ENCODE measurements around the gene ERO1A. TPM values are rescaled to one million over a fixed set of nuclear protein-coding genes. Genes with fewer than 3 reads are reported as not detected.

Gene ERO1A, protein sequence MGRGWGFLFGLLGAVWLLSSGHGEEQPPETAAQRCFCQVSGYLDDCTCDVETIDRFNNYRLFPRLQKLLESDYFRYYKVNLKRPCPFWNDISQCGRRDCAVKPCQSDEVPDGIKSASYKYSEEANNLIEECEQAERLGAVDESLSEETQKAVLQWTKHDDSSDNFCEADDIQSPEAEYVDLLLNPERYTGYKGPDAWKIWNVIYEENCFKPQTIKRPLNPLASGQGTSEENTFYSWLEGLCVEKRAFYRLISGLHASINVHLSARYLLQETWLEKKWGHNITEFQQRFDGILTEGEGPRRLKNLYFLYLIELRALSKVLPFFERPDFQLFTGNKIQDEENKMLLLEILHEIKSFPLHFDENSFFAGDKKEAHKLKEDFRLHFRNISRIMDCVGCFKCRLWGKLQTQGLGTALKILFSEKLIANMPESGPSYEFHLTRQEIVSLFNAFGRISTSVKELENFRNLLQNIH
- total RNA-seq (2021) (83.6 and 83.9 TPM in 2 replicates), Bru-seq, nascent RNA (percentile 88 among the genes with signal in this experiment), BruChase-seq, experiment 1, labeled RNA remaining after a 2-hour chase (percentile 87 among the genes with signal in this experiment), BruChase-seq, experiment 2, labeled RNA remaining after a 6-hour chase (percentile 91 among the genes with signal in this experiment)
- long read RNA-seq, partial matches to known transcripts = 3 of 14 reads
- long read RNA-seq, other reads (novel, unspliced or antisense) = 10 of 14 reads

DNA sequence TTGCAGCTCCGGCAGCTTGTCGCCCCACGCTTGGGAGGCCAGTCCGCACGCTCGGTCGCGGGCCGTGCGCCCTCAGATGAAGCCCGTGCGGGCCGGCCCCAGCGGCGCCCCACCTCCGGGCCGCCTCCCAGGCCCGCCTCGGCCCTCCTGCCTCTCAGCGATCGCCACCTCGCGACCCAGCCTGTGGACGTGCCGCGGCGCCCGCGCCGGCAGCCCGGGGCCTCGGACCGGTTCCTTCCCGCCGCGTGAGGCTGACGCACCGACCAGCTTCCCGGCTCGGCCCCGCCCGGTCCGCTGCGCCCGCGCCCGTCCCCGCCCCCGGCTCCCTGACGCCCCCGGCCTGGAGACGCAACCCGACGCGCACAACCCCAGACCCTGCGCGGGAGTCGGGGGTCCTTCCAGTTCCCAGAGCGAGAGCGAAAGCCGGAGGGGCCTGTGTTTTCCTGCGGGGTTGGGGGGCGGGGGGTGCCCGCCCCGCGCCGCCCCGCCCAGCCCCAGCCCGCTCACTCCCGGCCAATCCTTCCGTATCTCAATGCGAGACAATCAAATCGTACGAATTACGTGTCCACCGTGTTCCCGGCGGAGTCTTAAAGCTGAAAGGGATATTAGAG, at the start of gene ERO1A:
Gene ERO1A (minus strand): TSS at position 78 of the 611 bp plus-strand sequence. CDS start 77 bp downstream, at position 1.
- H3K79me2 ChIP-seq (ENCODE audit: low read depth) = peaks cover 46% of the 10 kb centered on the region
- H3K4me3 ChIP-seq = peak within 1 kb of the TSS; percentile 62
- TF ChIP-seq, protein P1, sequence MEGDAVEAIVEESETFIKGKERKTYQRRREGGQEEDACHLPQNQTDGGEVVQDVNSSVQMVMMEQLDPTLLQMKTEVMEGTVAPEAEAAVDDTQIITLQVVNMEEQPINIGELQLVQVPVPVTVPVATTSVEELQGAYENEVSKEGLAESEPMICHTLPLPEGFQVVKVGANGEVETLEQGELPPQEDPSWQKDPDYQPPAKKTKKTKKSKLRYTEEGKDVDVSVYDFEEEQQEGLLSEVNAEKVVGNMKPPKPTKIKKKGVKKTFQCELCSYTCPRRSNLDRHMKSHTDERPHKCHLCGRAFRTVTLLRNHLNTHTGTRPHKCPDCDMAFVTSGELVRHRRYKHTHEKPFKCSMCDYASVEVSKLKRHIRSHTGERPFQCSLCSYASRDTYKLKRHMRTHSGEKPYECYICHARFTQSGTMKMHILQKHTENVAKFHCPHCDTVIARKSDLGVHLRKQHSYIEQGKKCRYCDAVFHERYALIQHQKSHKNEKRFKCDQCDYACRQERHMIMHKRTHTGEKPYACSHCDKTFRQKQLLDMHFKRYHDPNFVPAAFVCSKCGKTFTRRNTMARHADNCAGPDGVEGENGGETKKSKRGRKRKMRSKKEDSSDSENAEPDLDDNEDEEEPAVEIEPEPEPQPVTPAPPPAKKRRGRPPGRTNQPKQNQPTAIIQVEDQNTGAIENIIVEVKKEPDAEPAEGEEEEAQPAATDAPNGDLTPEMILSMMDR (conservative IDR thresholded peaks at IDR 0.05) = no peak
- no peak for TF ChIP-seq EZH2 (IDR thresholded peaks at IDR 0.05; ENCODE audit: low read depth)
- 0 out of 2 replicates have a peak, but pooled peaks cover 4% of the 10 kb centered on the region for H3K36me3 ChIP-seq (ENCODE audit: low read depth)
- H3K27me3 ChIP-seq (ENCODE audit: insufficient read depth, low read depth) = no peaks in the 10 kb centered on the region
- no peaks in the 10 kb centered on the region for H3K9me3 ChIP-seq (ENCODE audit: insufficient read depth, low read depth)
- peaks cover 38% of the 10 kb centered on the region for H3F3A ChIP-seq (ENCODE audit: insufficient read depth, low read depth)
- BruUV-seq (replicated peaks) = no TSS peak
- DNase-seq = peak; percentile 69 to 85
- peak within 1 kb of the TSS; percentile 93 for H2AFZ ChIP-seq
- POLR2A ChIA-PET (ENCODE audit: unreplicated experiment) = interaction anchor here (0.6 to 1.0 kb wide), 3 partner anchors 34 to 1814 kb away, joined by 5 to 11 read pairs (median 5); partner anchors contain the start of genes CGRRF1 and STYX
- CTCF ChIA-PET = interaction anchor here (0.6 kb wide), 2 partner anchors 95 to 262 kb away, joined by 3 to 6 read pairs; no protein-coding TSS in a partner anchor
- H3K27ac ChIP-seq = peak within 1 kb of the TSS; percentile 92
- peaks cover 10% of the 10 kb centered on the region; the same call in 1 of the 2 replicates for H4K20me1 ChIP-seq (ENCODE audit: insufficient read depth)
- H3K9me2 ChIP-seq (ENCODE audit: insufficient read depth) = no peaks in the 10 kb centered on the region
- H3K4me1 ChIP-seq (replicated peaks; ENCODE audit: insufficient read depth) = peaks cover 55% of the 10 kb centered on the region
- H3K4me2 ChIP-seq = peak within 1 kb of the TSS; percentile 93
- intact Hi-C loops (cut with micrococcal nuclease; ENCODE audit: unreplicated experiment) = no loop called here

DNA sequence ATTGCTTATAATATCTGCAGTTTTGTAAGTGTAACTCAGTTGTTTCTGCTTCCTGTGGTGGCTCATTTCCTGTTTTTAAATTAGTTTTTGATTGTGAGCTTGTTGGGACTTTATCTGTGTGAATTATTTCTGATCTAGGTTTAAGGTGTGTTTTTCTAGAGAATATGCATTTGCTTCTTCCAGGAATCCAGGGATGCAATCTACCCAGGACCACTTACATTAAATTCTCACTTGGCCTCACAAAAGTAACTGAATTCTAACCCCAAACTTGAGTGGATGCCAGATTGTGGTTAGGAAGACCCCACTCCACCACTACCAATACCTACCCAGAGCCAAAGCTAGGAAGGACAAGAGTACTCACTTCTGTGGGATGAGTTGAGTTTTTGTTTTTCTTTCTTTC, 46.5 kb upstream of the ERO1A start:
- intact Hi-C loops (cut with micrococcal nuclease; ENCODE audit: unreplicated experiment) = no loop called here
- POLR2A ChIA-PET (ENCODE audit: unreplicated experiment) = no interaction called here
- Histone ChIP-seq H4K20me1 (ENCODE audit: insufficient read depth) (no peaks in the 10 kb centered on the region), H3K79me2 (ENCODE audit: low read depth) (peaks cover 10% of the 10 kb centered on the region; the same call in 1 of the 2 replicates), H3K36me3 (ENCODE audit: low read depth) (no peaks in the 10 kb centered on the region), H3K4me2 (no peak overlapping the region), H3K9me2 (ENCODE audit: insufficient read depth) (no peaks in the 10 kb centered on the region), H3K27me3 (ENCODE audit: insufficient read depth, low read depth) (no peaks in the 10 kb centered on the region), H3K27ac (no peak overlapping the region), H2AFZ (no peak overlapping the region), H3K4me1 (replicated peaks; ENCODE audit: insufficient read depth) (no peaks in the 10 kb centered on the region), H3K4me3 (no peak overlapping the region), H3K9me3 (ENCODE audit: insufficient read depth, low read depth) (no peaks in the 10 kb centered on the region), H3F3A (ENCODE audit: insufficient read depth, low read depth) (no peaks in the 10 kb centered on the region)
- no peak for DNase-seq
- CTCF ChIA-PET = no interaction called here
- TF ChIP-seq, protein P1 (conservative IDR thresholded peaks at IDR 0.05) = no peak
- no peak for TF ChIP-seq EZH2 (IDR thresholded peaks at IDR 0.05; ENCODE audit: low read depth)
- no TSS peak for BruUV-seq (replicated peaks)

DNA sequence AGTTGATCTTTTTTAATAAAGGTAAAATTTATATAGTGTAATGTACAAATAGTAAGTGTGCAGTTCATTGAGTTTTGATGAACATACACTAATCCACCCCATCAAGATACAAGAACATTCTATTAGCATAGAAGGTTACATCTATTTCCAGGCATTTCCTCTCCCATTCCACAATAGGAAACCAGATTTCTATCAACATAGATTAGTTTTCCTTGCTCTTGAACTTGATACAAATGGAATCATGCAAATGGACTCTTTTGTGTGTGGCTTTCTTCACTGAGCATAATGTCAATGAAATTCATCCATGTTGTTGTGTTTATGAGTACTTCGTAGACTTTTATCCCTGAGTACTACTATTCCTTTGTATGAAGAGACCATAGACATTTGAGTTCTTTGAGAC, 45.4 kb upstream of the ERO1A start:
- no peak overlapping the region for H3K4me2 ChIP-seq
- no peak overlapping the region for H3K27ac ChIP-seq
- H3K9me3 ChIP-seq (ENCODE audit: insufficient read depth, low read depth) = no peaks in the 10 kb centered on the region
- POLR2A ChIA-PET (ENCODE audit: unreplicated experiment) = no interaction called here
- H3K9me2 ChIP-seq (ENCODE audit: insufficient read depth) = no peaks in the 10 kb centered on the region
- H2AFZ ChIP-seq = no peak overlapping the region
- no peaks in the 10 kb centered on the region for H3F3A ChIP-seq (ENCODE audit: insufficient read depth, low read depth)
- TF ChIP-seq, protein P1 (conservative IDR thresholded peaks at IDR 0.05) = no peak
- no peak for TF ChIP-seq EZH2 (IDR thresholded peaks at IDR 0.05; ENCODE audit: low read depth)
- H3K4me1 ChIP-seq (replicated peaks; ENCODE audit: insufficient read depth) = no peaks in the 10 kb centered on the region
- H3K36me3 ChIP-seq (ENCODE audit: low read depth) = no peaks in the 10 kb centered on the region
- no peaks in the 10 kb centered on the region for H4K20me1 ChIP-seq (ENCODE audit: insufficient read depth)
- BruUV-seq (replicated peaks) = no TSS peak
- intact Hi-C loops (cut with micrococcal nuclease; ENCODE audit: unreplicated experiment) = no loop called here
- no peak overlapping the region for H3K4me3 ChIP-seq
- peaks cover 10% of the 10 kb centered on the region; the same call in 1 of the 2 replicates for H3K79me2 ChIP-seq (ENCODE audit: low read depth)
- DNase-seq = no peak
- H3K27me3 ChIP-seq (ENCODE audit: insufficient read depth, low read depth) = no peaks in the 10 kb centered on the region
- CTCF ChIA-PET = no interaction called here
